ENCODE measurements around the gene B3GALT5. TPM values are rescaled to one million over a fixed set of nuclear protein-coding genes. Genes with fewer than 3 reads are reported as not detected.

Gene B3GALT5
- polyA plus RNA-seq, 5 donors: 0.76 to 1.2 (median 0.95) TPM

GRCh38 chr21:39644062-39644560 is 31.4 kb downstream of the B3GALT5 start:
- no peak for DNase-seq

GRCh38 chr21:39645331-39645730 is 32.6 kb downstream of the B3GALT5 start:
- DNase-seq: no peak

GRCh38 chr21:39647476-39647875 is 34.7 kb downstream of the B3GALT5 start:
- DNase-seq: no peak

GRCh38 chr21:39648879-39649278 is 36.1 kb downstream of the B3GALT5 start:
- DNase-seq: no peak

- no peak for DNase-seq
These were observed 36.8 kb downstream of the B3GALT5 start for GRCh38 chr21:39649526-39649925.

GRCh38 chr21:39650306-39650705 is 37.6 kb downstream of the B3GALT5 start:
- no peak for DNase-seq

GRCh38 chr21:39650801-39651200 is 38.1 kb downstream of the B3GALT5 start:
- no peak for DNase-seq

GRCh38 chr21:39651206-39651605 is 38.5 kb downstream of the B3GALT5 start:
- DNase-seq: no peak

GRCh38 chr21:39654951-39655350 is 42.2 kb downstream of the B3GALT5 start:
- DNase-seq: no peak

GRCh38 chr21:39655589-39655988 is 42.8 kb downstream of the B3GALT5 start:
- DNase-seq: no peak

- DNase-seq: no peak
These were observed 43.5 kb downstream of the B3GALT5 start for GRCh38 chr21:39656209-39656608.

GRCh38 chr21:39657091-39657689 is 44.5 kb downstream of the B3GALT5 start:
- no peak for DNase-seq

- DNase-seq: no peak
These were observed 45.3 kb downstream of the B3GALT5 start for GRCh38 chr21:39658066-39658465.

- DNase-seq: no peak
These were observed 46.5 kb downstream of the B3GALT5 start for GRCh38 chr21:39659070-39659815.

GRCh38 chr21:39660191-39660980 is 47.6 kb downstream of the B3GALT5 start:
- DNase-seq: peak; percentile 47 to 55

GRCh38 chr21:39661121-39661520 is 48.4 kb downstream of the B3GALT5 start:
- DNase-seq: no peak

GRCh38 chr21:39661740-39662139 is 49.0 kb downstream of the B3GALT5 start:
- no peak for DNase-seq

GRCh38 chr21:39662411-39662953 is 49.7 kb downstream of the B3GALT5 start:
- no peak for DNase-seq

GRCh38 chr21:39663066-39663465 is 50.3 kb downstream of the B3GALT5 start:
- DNase-seq: no peak

- no peak for DNase-seq
These were observed 51.2 kb downstream of the B3GALT5 start for GRCh38 chr21:39663742-39664492.

- no peak for DNase-seq
These were observed 51.8 kb downstream of the B3GALT5 start for GRCh38 chr21:39664586-39664985.

- DNase-seq: no peak
These were observed 53.3 kb downstream of the B3GALT5 start for GRCh38 chr21:39666026-39666425.
